Gastrocnemius medialis (tissue), 4 donors: ENCODE data around the gene MTARC2. TPM values are rescaled to one million over a fixed set of nuclear protein-coding genes. Genes with fewer than 3 reads are reported as not detected.

Experiments used
- ATAC-seq, 2 donors: fragments of 150-250 bp; one replicate each; pipeline ENCODE4 v1.9.1; 2016
- DNase-seq, 2 donors: peaks; one replicate each; pipeline ENCODE4 v3.0.0-alpha.2; 2019
- H3K27ac ChIP-seq, 4 donors: fragments of 200-600 bp; sonication (generic); 1 replicate in 1 of 4; 2 replicates in 3 of 4; pipeline ENCODE4 v1.5.1; 2016 to 2018; ENCODE audit warnings: mild to moderate bottlenecking in 2 of 4, moderate library complexity in 1 of 4
- H3K27me3 ChIP-seq, 3 donors: fragments of 200-600 bp; sonication (generic) in 2 of 3; 1 replicate in 1 of 3; 2 replicates in 2 of 3; pipeline versions ENCODE4 v1.5.1 to v1.6.0; 2016 to 2019; ENCODE audit warnings: mild to moderate bottlenecking in 1 of 3, moderate library complexity in 1 of 3
- H3K36me3 ChIP-seq, 2 donors: fragments of 200-600 bp; sonication (generic) in 1 of 2; one replicate each; pipeline ENCODE4 v1.5.1; 2017 to 2018
- H3K4me1 ChIP-seq, 2 donors: fragments of 200-600 bp; sonication (generic) in 1 of 2; one replicate each; pipeline ENCODE4 v1.5.1; 2016 to 2017; ENCODE audit warnings: mild to moderate bottlenecking in 2 of 2
- H3K4me3 ChIP-seq, 4 donors: fragments of 200-600 bp; sonication (generic) in 3 of 4; 1 replicate in 1 of 4; 2 replicates in 3 of 4; pipeline ENCODE4 v1.5.1; 2016 to 2019; ENCODE audit warnings: mild to moderate bottlenecking in 2 of 4
- H3K9me3 ChIP-seq, 3 donors: fragments of 200-600 bp; sonication (generic) in 2 of 3; 1 replicate in 1 of 3; 2 replicates in 2 of 3; pipeline ENCODE4 v1.5.1; 2016 to 2019
- CTCF ChIP-seq, 5 experiments: fragments of 450-650 bp in 3 of 5; fragments of 200-600 bp in 2 of 5; sonication (generic) in 2 of 5; IDR thresholded peaks in 4 of 5; conservative IDR thresholded peaks in 1 of 5; 1 replicate in 4 of 5; 2 replicates in 1 of 5; pipeline ENCODE4 v1.5.1; 2016 to 2019; ENCODE audit warnings: antibody characterized with exemption in 5 of 5, mild to moderate bottlenecking in 3 of 5, moderate library complexity in 3 of 5
- POLR2A ChIP-seq, 2 donors: fragments of 450-650 bp; IDR thresholded peaks; one replicate each; pipeline ENCODE4 v1.6.1; 2017; ENCODE audit warnings: antibody characterized with exemption in 2 of 2, mild to moderate bottlenecking in 2 of 2, moderate library complexity in 2 of 2
- in situ Hi-C, 4 donors: fragments of 200-750 bp; cut with MboI; loops; one replicate each; pipeline versions ENCODE4 v1.15.0 to v1.8.0; 2017; ENCODE audit warnings: low sequenced_read_pairs in 4 of 4
- intact Hi-C: fragments of 100-400 bp; cut with DNase I; formaldehyde crosslinking; loops from one replicate; pipeline ENCODE4 v1.15.1; 2023; ENCODE audit warnings: low total_unique reads
- total RNA-seq, 4 donors: library from RNA; depleted of rRNA; stranded (reverse); fragments of >200 nt; gene quantifications; one replicate each; pipeline versions ENCODE4 v1.1.0 to v1.2.3, GENCODE V29; 2016

Gene MTARC2
- total RNA-seq, 4 donors from 2014 or later, result 5.8 to 12.0 (median 7.3) TPM

- Histone ChIP-seq H3K27ac (no peak overlapping the region), H3K36me3 (peaks cover 0 to 30% of the 10 kb centered on the region in 2 donors), H3K9me3 (no peaks in the 10 kb centered on the region), H3K4me1 (peaks cover 25 to 28% of the 10 kb centered on the region in 2 donors), H3K4me3 (no peak overlapping the region), H3K27me3 (no peaks in the 10 kb centered on the region)
- ATAC-seq (no peak), DNase-seq (no peak)
- intact Hi-C loops, result no loop called here
- no peak for TF ChIP-seq POLR2A (IDR thresholded peaks at IDR 0.05)
- TF ChIP-seq CTCF (IDR thresholded peaks at IDR 0.05 in 4 of 5, conservative IDR thresholded peaks at IDR 0.05 in 1 of 5), result no peak
- in situ Hi-C loops, result no loop called here
Measured at GRCh38 chr1:220755309-220755708, 7.2 kb downstream of the MTARC2 start.

GRCh38 chr1:220757441-220757840 is 9.3 kb downstream of the MTARC2 start:
- no peak for DNase-seq
- Histone ChIP-seq H3K27ac (no peak overlapping the region), H3K27me3 (no peaks in the 10 kb centered on the region), H3K36me3 (peaks cover 0 to 37% of the 10 kb centered on the region in 2 donors), H3K4me1 (peaks cover 7 to 9% of the 10 kb centered on the region in 2 donors), H3K4me3 (no peak overlapping the region), H3K9me3 (no peaks in the 10 kb centered on the region)
- in situ Hi-C loops, result no loop called here
- intact Hi-C loops, result no loop called here
- ATAC-seq, result no peak
- TF ChIP-seq POLR2A (IDR thresholded peaks at IDR 0.05), result no peak
- TF ChIP-seq CTCF (IDR thresholded peaks at IDR 0.05 in 4 of 5, conservative IDR thresholded peaks at IDR 0.05 in 1 of 5), result no peak

DNA sequence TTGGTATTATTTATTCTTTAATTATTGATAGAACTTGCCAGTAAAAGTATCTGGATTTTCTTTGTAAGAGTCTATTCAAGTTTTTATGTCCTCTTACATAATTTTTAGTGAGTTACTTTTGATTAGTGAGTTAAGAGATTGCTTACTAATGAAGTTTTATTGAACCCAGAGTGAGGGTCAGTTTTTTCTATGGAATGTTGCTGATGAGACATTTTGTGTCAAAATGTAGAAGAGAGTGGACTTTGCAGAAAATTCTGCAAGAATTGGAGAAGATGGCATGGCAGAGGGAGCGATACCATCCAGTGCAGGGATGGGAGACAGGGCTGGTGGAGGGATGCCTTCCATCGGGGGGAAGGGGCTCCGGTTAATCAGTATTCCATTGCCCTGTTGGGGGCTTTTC is 11.0 kb downstream of the MTARC2 start:
- Histone ChIP-seq H3K27me3 (no peaks in the 10 kb centered on the region), H3K36me3 (peaks cover 0 to 47% of the 10 kb centered on the region in 2 donors), H3K4me1 (no peaks in the 10 kb centered on the region), H3K9me3 (no peaks in the 10 kb centered on the region), H3K27ac (no peak overlapping the region), H3K4me3 (no peak overlapping the region)
- ATAC-seq, result no peak
- DNase-seq, result no peak
- intact Hi-C loops, result no loop called here
- no peak for TF ChIP-seq CTCF (IDR thresholded peaks at IDR 0.05 in 4 of 5, conservative IDR thresholded peaks at IDR 0.05 in 1 of 5)
- TF ChIP-seq POLR2A (IDR thresholded peaks at IDR 0.05), result no peak
- in situ Hi-C loops, result no loop called here

- intact Hi-C loops, result no loop called here
- TF ChIP-seq CTCF (IDR thresholded peaks at IDR 0.05 in 4 of 5, conservative IDR thresholded peaks at IDR 0.05 in 1 of 5) (no peak), POLR2A (IDR thresholded peaks at IDR 0.05) (no peak)
- ATAC-seq, result no peak
Measured at GRCh38 chr1:220761688-220762427, 13.7 kb downstream of the MTARC2 start.

More at GRCh38 chr1:220761688-220762427, 13.7 kb downstream of the MTARC2 start:
- in situ Hi-C loops, result no loop called here
- H3K9me3 ChIP-seq, result no peaks in the 10 kb centered on the region
- no peaks in the 10 kb centered on the region for H3K4me1 ChIP-seq
- DNase-seq, result no peak
- no peak overlapping the region for H3K27ac ChIP-seq
- H3K27me3 ChIP-seq, result no peaks in the 10 kb centered on the region
- no peak overlapping the region for H3K4me3 ChIP-seq
- H3K36me3 ChIP-seq, result peaks cover 0 to 26% of the 10 kb centered on the region in 2 donors
